Activated naive CD4-positive, alpha-beta T cell treated with anti-CD3 and anti-CD28 coated beads, Interleukin-2, amount 10 ng/mL, durations not matched to agents 7 days and 5 days (primary cell): Measurements from ENCODE around the gene CCNK.

Experiments used
- CTCF ChIA-PET: fragments of 350-600 bp; sonication (Branson Sonifier 250); formaldehyde crosslinking; loops from one replicate; lab custom pipeline; 2021; ENCODE audit warnings: antibody characterized with exemption; lab: Charles Lee
- DNase-seq: peaks from one replicate; pipeline ENCODE4 v3.0.0-alpha.2; 2020
- H3K27ac Mint-ChIP-seq: one replicate; pipeline ENCODE4 v1.8.0; 2021; ENCODE audit warnings: mild to moderate bottlenecking, moderate library complexity, mixed read lengths
- H3K27me3 Mint-ChIP-seq: one replicate; pipeline ENCODE4 v1.8.0; 2021; ENCODE audit warnings: mild to moderate bottlenecking, mixed read lengths
- H3K36me3 Mint-ChIP-seq: one replicate; pipeline ENCODE4 v1.8.0; 2021; ENCODE audit warnings: mixed read lengths
- H3K4me1 Mint-ChIP-seq: one replicate; pipeline ENCODE4 v1.8.0; 2021; ENCODE audit warnings: mixed read lengths
- H3K4me3 Mint-ChIP-seq: one replicate; pipeline ENCODE4 v1.8.0; 2021; ENCODE audit warnings: mild to moderate bottlenecking, moderate library complexity, mixed read lengths
- H3K9me3 Mint-ChIP-seq: one replicate; pipeline ENCODE4 v1.8.0; 2021; ENCODE audit warnings: mixed read lengths

CCNK gene

GRCh38 chr14:99452968-99453367 is 28.2 kb upstream of the CCNK start:
- H3K9me3 Mint-ChIP-seq: no peaks in the 10 kb centered on the region
- H3K36me3 Mint-ChIP-seq: peaks cover 43% of the 10 kb centered on the region
- no peaks in the 10 kb centered on the region for H3K27me3 Mint-ChIP-seq
- no peak for DNase-seq
- H3K4me3 Mint-ChIP-seq: no peak overlapping the region
- no peaks in the 10 kb centered on the region for H3K4me1 Mint-ChIP-seq
- no peak overlapping the region for H3K27ac Mint-ChIP-seq
- CTCF ChIA-PET: no interaction called here

GRCh38 chr14:99454246-99454645 is 27.0 kb upstream of the CCNK start:
- H3K27ac Mint-ChIP-seq: no peak overlapping the region
- CTCF ChIA-PET: no interaction called here
- H3K36me3 Mint-ChIP-seq: peaks cover 42% of the 10 kb centered on the region
- H3K9me3 Mint-ChIP-seq: no peaks in the 10 kb centered on the region
- no peak for DNase-seq
- no peak overlapping the region for H3K4me3 Mint-ChIP-seq
- H3K27me3 Mint-ChIP-seq: no peaks in the 10 kb centered on the region
- no peaks in the 10 kb centered on the region for H3K4me1 Mint-ChIP-seq

GRCh38 chr14:99459481-99460100 is 21.6 kb upstream of the CCNK start:
- peaks cover 8% of the 10 kb centered on the region for H3K4me1 Mint-ChIP-seq
- H3K27ac Mint-ChIP-seq: peak overlapping the region; percentile 3
- H3K9me3 Mint-ChIP-seq: no peaks in the 10 kb centered on the region
- H3K27me3 Mint-ChIP-seq: no peaks in the 10 kb centered on the region
- no peak overlapping the region for H3K4me3 Mint-ChIP-seq
- H3K36me3 Mint-ChIP-seq: peaks cover 47% of the 10 kb centered on the region
- DNase-seq: no peak
- CTCF ChIA-PET: interaction anchor here (1.7 kb wide), 1 partner anchor 67 kb away, joined by 3 read pairs; no protein-coding TSS in a partner anchor

- CTCF ChIA-PET: no interaction called here
- no peaks in the 10 kb centered on the region for H3K9me3 Mint-ChIP-seq
- H3K27ac Mint-ChIP-seq: no peak overlapping the region
- peaks cover 8% of the 10 kb centered on the region for H3K4me1 Mint-ChIP-seq
- no peak overlapping the region for H3K4me3 Mint-ChIP-seq
- peaks cover 45% of the 10 kb centered on the region for H3K36me3 Mint-ChIP-seq
- no peak for DNase-seq
- H3K27me3 Mint-ChIP-seq: no peaks in the 10 kb centered on the region
Measured at GRCh38 chr14:99460793-99461192, 20.4 kb upstream of the CCNK start.

GRCh38 chr14:99461411-99462085 is 19.7 kb upstream of the CCNK start:
- no peaks in the 10 kb centered on the region for H3K9me3 Mint-ChIP-seq
- peaks cover 8% of the 10 kb centered on the region for H3K4me1 Mint-ChIP-seq
- H3K4me3 Mint-ChIP-seq: no peak overlapping the region
- CTCF ChIA-PET: interaction anchor here (0.8 kb wide), 1 partner anchor 10 kb away, joined by 3 read pairs; no protein-coding TSS in a partner anchor
- H3K27ac Mint-ChIP-seq: no peak overlapping the region
- H3K27me3 Mint-ChIP-seq: no peaks in the 10 kb centered on the region
- peaks cover 44% of the 10 kb centered on the region for H3K36me3 Mint-ChIP-seq
- DNase-seq: no peak

- CTCF ChIA-PET: interaction anchor here (0.8 kb wide), 1 partner anchor 11 kb away, joined by 3 read pairs; no protein-coding TSS in a partner anchor
- H3K4me3 Mint-ChIP-seq: no peak overlapping the region
- peaks cover 37% of the 10 kb centered on the region for H3K36me3 Mint-ChIP-seq
- DNase-seq: no peak
- H3K4me1 Mint-ChIP-seq: peaks cover 8% of the 10 kb centered on the region
- no peaks in the 10 kb centered on the region for H3K27me3 Mint-ChIP-seq
- H3K27ac Mint-ChIP-seq: no peak overlapping the region
- no peaks in the 10 kb centered on the region for H3K9me3 Mint-ChIP-seq
Measured at GRCh38 chr14:99462210-99462609, 19.0 kb upstream of the CCNK start.

GRCh38 chr14:99463974-99464373 is 17.2 kb upstream of the CCNK start:
- Mint-ChIP-seq H3K36me3 (peaks cover 29% of the 10 kb centered on the region), H3K4me3 (no peak overlapping the region), H3K27me3 (no peaks in the 10 kb centered on the region), H3K9me3 (no peaks in the 10 kb centered on the region), H3K27ac (no peak overlapping the region), H3K4me1 (peaks cover 20% of the 10 kb centered on the region)
- CTCF ChIA-PET: no interaction called here
- DNase-seq: no peak

GRCh38 chr14:99465288-99465687 is 15.9 kb upstream of the CCNK start:
- DNase-seq: no peak
- no peak overlapping the region for H3K27ac Mint-ChIP-seq
- CTCF ChIA-PET: interaction anchor here (0.9 kb wide), 1 partner anchor 76 kb away, joined by 4 read pairs; no protein-coding TSS in a partner anchor
- no peaks in the 10 kb centered on the region for H3K9me3 Mint-ChIP-seq
- H3K27me3 Mint-ChIP-seq: no peaks in the 10 kb centered on the region
- peaks cover 26% of the 10 kb centered on the region for H3K36me3 Mint-ChIP-seq
- H3K4me1 Mint-ChIP-seq: peaks cover 20% of the 10 kb centered on the region
- H3K4me3 Mint-ChIP-seq: no peak overlapping the region

- H3K27me3 Mint-ChIP-seq: no peaks in the 10 kb centered on the region
- CTCF ChIA-PET: no interaction called here
- DNase-seq: no peak
- H3K36me3 Mint-ChIP-seq: peaks cover 19% of the 10 kb centered on the region
- H3K9me3 Mint-ChIP-seq: no peaks in the 10 kb centered on the region
- no peak overlapping the region for H3K27ac Mint-ChIP-seq
- H3K4me3 Mint-ChIP-seq: no peak overlapping the region
- peaks cover 20% of the 10 kb centered on the region for H3K4me1 Mint-ChIP-seq
Measured at GRCh38 chr14:99466758-99467157, 14.5 kb upstream of the CCNK start.

- no peaks in the 10 kb centered on the region for H3K9me3 Mint-ChIP-seq
- CTCF ChIA-PET: no interaction called here
- peaks cover 12% of the 10 kb centered on the region for H3K36me3 Mint-ChIP-seq
- H3K4me1 Mint-ChIP-seq: peaks cover 13% of the 10 kb centered on the region
- H3K27me3 Mint-ChIP-seq: no peaks in the 10 kb centered on the region
- no peak overlapping the region for H3K27ac Mint-ChIP-seq
- H3K4me3 Mint-ChIP-seq: no peak overlapping the region
- DNase-seq: no peak
Measured at GRCh38 chr14:99467336-99468078, 13.7 kb upstream of the CCNK start.

- DNase-seq: no peak
- H3K27ac Mint-ChIP-seq: no peak overlapping the region
- no peaks in the 10 kb centered on the region for H3K9me3 Mint-ChIP-seq
- H3K4me1 Mint-ChIP-seq: peaks cover 12% of the 10 kb centered on the region
- H3K36me3 Mint-ChIP-seq: peaks cover 10% of the 10 kb centered on the region
- H3K4me3 Mint-ChIP-seq: no peak overlapping the region
- H3K27me3 Mint-ChIP-seq: no peaks in the 10 kb centered on the region
- CTCF ChIA-PET: no interaction called here
Measured at GRCh38 chr14:99468081-99468480, 13.1 kb upstream of the CCNK start.

GRCh38 chr14:99468836-99469592 is 12.2 kb upstream of the CCNK start:
- peaks cover 4% of the 10 kb centered on the region for H3K36me3 Mint-ChIP-seq
- no peak overlapping the region for H3K27ac Mint-ChIP-seq
- no peak for DNase-seq
- CTCF ChIA-PET: interaction anchor here (0.9 kb wide), 1 partner anchor 80 kb away, joined by 5 read pairs; no protein-coding TSS in a partner anchor
- peaks cover 12% of the 10 kb centered on the region for H3K4me1 Mint-ChIP-seq
- H3K27me3 Mint-ChIP-seq: no peaks in the 10 kb centered on the region
- no peaks in the 10 kb centered on the region for H3K9me3 Mint-ChIP-seq
- H3K4me3 Mint-ChIP-seq: no peak overlapping the region

- no peak overlapping the region for H3K4me3 Mint-ChIP-seq
- DNase-seq: no peak
- peaks cover 12% of the 10 kb centered on the region for H3K4me1 Mint-ChIP-seq
- H3K9me3 Mint-ChIP-seq: no peaks in the 10 kb centered on the region
- H3K36me3 Mint-ChIP-seq: no peaks in the 10 kb centered on the region
- CTCF ChIA-PET: no interaction called here
- no peaks in the 10 kb centered on the region for H3K27me3 Mint-ChIP-seq
- H3K27ac Mint-ChIP-seq: no peak overlapping the region
Measured at GRCh38 chr14:99471731-99472130, 9.5 kb upstream of the CCNK start.

GRCh38 chr14:99472937-99473336 is 8.3 kb upstream of the CCNK start:
- H3K36me3 Mint-ChIP-seq: no peaks in the 10 kb centered on the region
- H3K27me3 Mint-ChIP-seq: no peaks in the 10 kb centered on the region
- H3K27ac Mint-ChIP-seq: no peak overlapping the region
- no peak for DNase-seq
- H3K4me1 Mint-ChIP-seq: peaks cover 10% of the 10 kb centered on the region
- no peak overlapping the region for H3K4me3 Mint-ChIP-seq
- CTCF ChIA-PET: no interaction called here
- H3K9me3 Mint-ChIP-seq: no peaks in the 10 kb centered on the region
